Breast epithelium (tissue), 3 donors: Measurements from ENCODE around the gene TMED9.

Experiments used
- POLR2A ChIP-seq: fragments of 450-650 bp; IDR thresholded peaks from one replicate; pipeline ENCODE4 v1.6.1; 2016; ENCODE audit warnings: antibody characterized with exemption, mild to moderate bottlenecking, moderate library complexity
- POLR2AphosphoS5 ChIP-seq, 3 donors: sonication (generic); formaldehyde crosslinking; IDR thresholded peaks; one replicate each; pipeline ENCODE4 v1.6.1; 2017; ENCODE audit warnings: antibody characterized with exemption in 3 of 3
- TF ChIP-seq, protein P1 (sequence below), 3 donors: fragments of 450-650 bp; IDR thresholded peaks; one replicate each; pipeline ENCODE4 v1.5.1; 2016 to 2017; ENCODE audit warnings: antibody characterized with exemption in 3 of 3, mild to moderate bottlenecking in 3 of 3, moderate library complexity in 3 of 3

DNA sequence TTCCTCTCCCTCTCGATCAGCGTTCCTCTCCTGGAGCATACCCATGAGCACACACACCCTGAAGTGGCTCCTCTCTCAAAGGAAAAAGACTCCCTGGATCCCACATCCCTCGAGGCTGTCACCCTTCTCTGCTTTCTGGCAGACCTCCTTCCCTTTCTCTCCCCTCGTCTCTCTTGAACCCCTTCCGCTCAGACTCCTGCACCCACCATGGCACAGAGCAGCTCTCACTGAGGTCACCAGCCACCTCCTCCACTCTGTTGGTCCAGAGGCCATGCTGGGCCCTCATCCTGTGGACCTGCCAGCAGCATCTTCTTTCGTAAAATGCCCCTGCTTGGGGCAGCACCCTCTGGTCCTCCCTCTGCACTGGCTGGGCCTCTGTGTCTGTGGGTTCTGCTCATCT is 13.7 kb downstream of the TMED9 start:
- TF ChIP-seq, protein P1, sequence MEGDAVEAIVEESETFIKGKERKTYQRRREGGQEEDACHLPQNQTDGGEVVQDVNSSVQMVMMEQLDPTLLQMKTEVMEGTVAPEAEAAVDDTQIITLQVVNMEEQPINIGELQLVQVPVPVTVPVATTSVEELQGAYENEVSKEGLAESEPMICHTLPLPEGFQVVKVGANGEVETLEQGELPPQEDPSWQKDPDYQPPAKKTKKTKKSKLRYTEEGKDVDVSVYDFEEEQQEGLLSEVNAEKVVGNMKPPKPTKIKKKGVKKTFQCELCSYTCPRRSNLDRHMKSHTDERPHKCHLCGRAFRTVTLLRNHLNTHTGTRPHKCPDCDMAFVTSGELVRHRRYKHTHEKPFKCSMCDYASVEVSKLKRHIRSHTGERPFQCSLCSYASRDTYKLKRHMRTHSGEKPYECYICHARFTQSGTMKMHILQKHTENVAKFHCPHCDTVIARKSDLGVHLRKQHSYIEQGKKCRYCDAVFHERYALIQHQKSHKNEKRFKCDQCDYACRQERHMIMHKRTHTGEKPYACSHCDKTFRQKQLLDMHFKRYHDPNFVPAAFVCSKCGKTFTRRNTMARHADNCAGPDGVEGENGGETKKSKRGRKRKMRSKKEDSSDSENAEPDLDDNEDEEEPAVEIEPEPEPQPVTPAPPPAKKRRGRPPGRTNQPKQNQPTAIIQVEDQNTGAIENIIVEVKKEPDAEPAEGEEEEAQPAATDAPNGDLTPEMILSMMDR (IDR thresholded peaks at IDR 0.05), result no peak
- TF ChIP-seq POLR2AphosphoS5 (IDR thresholded peaks at IDR 0.05) (no peak), POLR2A (no peak)
